Measurements from ENCODE around the gene FGFR4. TPM values are rescaled to one million over a fixed set of nuclear protein-coding genes. Genes with fewer than 3 reads are reported as not detected.

Gene FGFR4
- total RNA-seq, 3 donors from 2014 or later (not counting 1 experiment from before 2014, with no cell fraction given) = 0.72 to 1.5 (median 1.3) TPM

DNA sequence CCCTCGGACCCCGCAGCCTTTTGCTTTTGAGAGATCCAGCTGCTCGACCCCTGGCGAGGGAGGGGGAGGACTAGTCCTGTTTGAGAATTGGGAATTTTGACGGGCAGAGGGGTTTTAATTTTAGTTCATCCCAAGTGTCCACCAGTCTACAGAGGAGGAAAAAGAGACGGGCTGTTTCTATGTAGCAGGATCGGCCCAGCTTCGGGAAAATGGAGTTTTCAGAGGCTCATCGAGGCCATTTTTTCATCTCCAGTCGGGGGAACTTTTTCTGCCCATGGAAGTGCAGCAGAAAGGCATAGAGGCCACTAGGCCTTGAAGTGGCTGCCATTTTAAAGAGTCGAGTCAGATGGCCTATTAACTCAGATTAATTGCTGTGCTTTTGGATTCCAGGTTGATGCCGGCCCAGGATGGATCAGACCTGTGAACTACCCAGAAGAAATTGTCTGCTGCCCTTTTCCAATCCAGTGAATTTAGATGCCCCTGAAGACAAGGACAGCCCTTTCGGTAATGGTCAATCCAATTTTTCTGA, 48.0 kb downstream of the FGFR4 start:
- intact Hi-C loops (cut with micrococcal nuclease) = no loop called here
- DNase-seq (peak in 1 of 2 donors; percentile 40), ATAC-seq (no peak)
- H3K4me3 ChIP-seq (ENCODE audit: low read length) = peak overlapping the region; percentile 70
- peak overlapping the region; percentile 51 for H3K27ac ChIP-seq (ENCODE audit: low read length)
- peaks cover 33% of the 10 kb centered on the region for H3K36me3 ChIP-seq (ENCODE audit: control insufficient read depth, insufficient read depth, low read length)
- H3K4me1 ChIP-seq (ENCODE audit: control insufficient read depth, insufficient read depth, low read length) = peaks cover 37% of the 10 kb centered on the region
- TF ChIP-seq, protein P1, sequence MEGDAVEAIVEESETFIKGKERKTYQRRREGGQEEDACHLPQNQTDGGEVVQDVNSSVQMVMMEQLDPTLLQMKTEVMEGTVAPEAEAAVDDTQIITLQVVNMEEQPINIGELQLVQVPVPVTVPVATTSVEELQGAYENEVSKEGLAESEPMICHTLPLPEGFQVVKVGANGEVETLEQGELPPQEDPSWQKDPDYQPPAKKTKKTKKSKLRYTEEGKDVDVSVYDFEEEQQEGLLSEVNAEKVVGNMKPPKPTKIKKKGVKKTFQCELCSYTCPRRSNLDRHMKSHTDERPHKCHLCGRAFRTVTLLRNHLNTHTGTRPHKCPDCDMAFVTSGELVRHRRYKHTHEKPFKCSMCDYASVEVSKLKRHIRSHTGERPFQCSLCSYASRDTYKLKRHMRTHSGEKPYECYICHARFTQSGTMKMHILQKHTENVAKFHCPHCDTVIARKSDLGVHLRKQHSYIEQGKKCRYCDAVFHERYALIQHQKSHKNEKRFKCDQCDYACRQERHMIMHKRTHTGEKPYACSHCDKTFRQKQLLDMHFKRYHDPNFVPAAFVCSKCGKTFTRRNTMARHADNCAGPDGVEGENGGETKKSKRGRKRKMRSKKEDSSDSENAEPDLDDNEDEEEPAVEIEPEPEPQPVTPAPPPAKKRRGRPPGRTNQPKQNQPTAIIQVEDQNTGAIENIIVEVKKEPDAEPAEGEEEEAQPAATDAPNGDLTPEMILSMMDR (IDR thresholded peaks at IDR 0.05) = no peak
- Mint-ChIP-seq H3K27ac (peak overlapping the region; percentile 69 to 90), H3K4me3 (peak overlapping the region; percentile 89), H3K4me1 (peaks cover 35 to 38% of the 10 kb centered on the region in 2 donors), H3K27me3 (ENCODE audit: low read depth in 2 of 2) (no peaks in the 10 kb centered on the region), H3K36me3 (peaks cover 8% of the 10 kb centered on the region), H3K9me3 (no peaks in the 10 kb centered on the region)
- H3K9me3 ChIP-seq (ENCODE audit: control insufficient read depth, insufficient read depth, low read length) = no peaks in the 10 kb centered on the region
- H3K27me3 ChIP-seq (ENCODE audit: control insufficient read depth, insufficient read depth, low read length) = no peaks in the 10 kb centered on the region
- 22% methylated on average over 13 of the region's 13 CpGs for WGBS (ENCODE audit: insufficient coverage)

- no peak for DNase-seq
- peaks cover 56% of the 10 kb centered on the region for H3K36me3 ChIP-seq (ENCODE audit: control insufficient read depth, insufficient read depth, low read length)
- TF ChIP-seq, protein P1 (IDR thresholded peaks at IDR 0.05) = no peak
- H3K4me1 Mint-ChIP-seq = peaks cover 45 to 47% of the 10 kb centered on the region in 2 donors
- intact Hi-C loops (cut with micrococcal nuclease) = no loop called here
- 93% methylated on average over 2 of the region's 2 CpGs for WGBS (ENCODE audit: insufficient coverage)
- H3K36me3 Mint-ChIP-seq = peaks cover 6% of the 10 kb centered on the region
- no peak overlapping the region for H3K4me3 ChIP-seq (ENCODE audit: low read length)
- no peaks in the 10 kb centered on the region for H3K9me3 Mint-ChIP-seq
- no peak for ATAC-seq
- no peak overlapping the region for H3K4me3 Mint-ChIP-seq
- no peaks in the 10 kb centered on the region for H3K27me3 Mint-ChIP-seq (ENCODE audit: low read depth in 2 of 2)
- H3K27ac Mint-ChIP-seq = peak overlapping the region in 1 of 2 donors; percentile 11
- no peaks in the 10 kb centered on the region for H3K9me3 ChIP-seq (ENCODE audit: control insufficient read depth, insufficient read depth, low read length)
- H3K4me1 ChIP-seq (ENCODE audit: control insufficient read depth, insufficient read depth, low read length) = peaks cover 23% of the 10 kb centered on the region
- H3K27me3 ChIP-seq (ENCODE audit: control insufficient read depth, insufficient read depth, low read length) = no peaks in the 10 kb centered on the region
- no peak overlapping the region for H3K27ac ChIP-seq (ENCODE audit: low read length)
These were observed 53.6 kb downstream of the FGFR4 start for GRCh38 chr5:177140312-177140711.

DNA sequence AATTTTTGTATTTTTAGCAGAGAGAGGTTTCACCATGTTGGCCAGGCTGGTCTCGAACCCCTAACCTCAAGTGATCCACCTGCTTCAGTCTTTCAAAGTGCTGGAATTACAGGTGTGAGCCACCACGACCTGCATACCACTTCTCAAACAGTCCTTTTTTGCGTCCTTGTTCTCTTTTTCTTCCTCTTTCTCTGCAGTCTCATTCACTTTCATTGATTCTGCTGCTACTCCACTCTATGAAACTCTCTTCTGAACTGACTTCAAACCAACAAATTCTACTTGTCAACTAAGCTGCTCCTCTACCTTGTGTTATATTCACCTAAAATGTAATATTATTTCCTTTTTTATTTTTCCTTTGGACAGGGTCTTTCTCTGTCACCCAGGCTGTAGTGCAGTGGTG, 54.8 kb downstream of the FGFR4 start:
- H3K27ac Mint-ChIP-seq = peak overlapping the region in 1 of 2 donors; percentile 5
- Histone ChIP-seq H3K4me1 (ENCODE audit: control insufficient read depth, insufficient read depth, low read length) (peaks cover 17% of the 10 kb centered on the region), H3K27me3 (ENCODE audit: control insufficient read depth, insufficient read depth, low read length) (no peaks in the 10 kb centered on the region), H3K27ac (ENCODE audit: low read length) (no peak overlapping the region), H3K36me3 (ENCODE audit: control insufficient read depth, insufficient read depth, low read length) (peaks cover 52% of the 10 kb centered on the region), H3K9me3 (ENCODE audit: control insufficient read depth, insufficient read depth, low read length) (no peaks in the 10 kb centered on the region), H3K4me3 (ENCODE audit: low read length) (no peak overlapping the region)
- no peak overlapping the region for H3K4me3 Mint-ChIP-seq
- H3K27me3 Mint-ChIP-seq (ENCODE audit: low read depth in 2 of 2) = no peaks in the 10 kb centered on the region
- no peaks in the 10 kb centered on the region for H3K36me3 Mint-ChIP-seq
- DNase-seq (no peak), ATAC-seq (no peak)
- H3K4me1 Mint-ChIP-seq = peaks cover 37 to 40% of the 10 kb centered on the region in 2 donors
- TF ChIP-seq, protein P1 (IDR thresholded peaks at IDR 0.05) = no peak
- 66% methylated on average over 3 of the region's 3 CpGs for WGBS (ENCODE audit: insufficient coverage)
- H3K9me3 Mint-ChIP-seq = no peaks in the 10 kb centered on the region
- intact Hi-C loops (cut with micrococcal nuclease) = no loop called here

DNA sequence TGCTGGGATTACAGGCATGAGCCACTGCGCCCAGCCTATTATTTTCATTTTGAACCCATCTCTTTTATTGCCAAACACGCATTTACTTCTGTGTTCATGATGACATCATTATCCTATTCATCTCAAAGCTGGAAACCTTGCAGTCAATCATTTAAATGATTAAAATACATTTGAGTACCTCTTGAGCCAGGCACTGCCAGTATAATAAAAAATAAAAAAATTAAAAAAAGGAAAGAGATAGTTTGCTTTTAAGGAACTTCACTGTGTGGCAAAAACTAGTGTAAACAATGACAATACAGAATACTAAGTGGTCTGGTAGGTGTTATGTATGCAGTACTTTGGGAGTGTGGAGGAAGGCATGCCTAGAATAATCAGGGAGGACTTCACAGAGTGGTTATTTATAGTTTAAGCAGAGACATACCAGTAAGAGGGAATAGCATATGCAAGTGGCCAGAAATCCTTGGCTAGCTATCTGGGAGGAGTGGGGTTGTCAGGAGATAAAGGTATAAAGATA, 55.4 kb downstream of the FGFR4 start:
- Mint-ChIP-seq H3K27me3 (ENCODE audit: low read depth in 2 of 2) (no peaks in the 10 kb centered on the region), H3K4me3 (no peak overlapping the region), H3K9me3 (no peaks in the 10 kb centered on the region), H3K36me3 (no peaks in the 10 kb centered on the region), H3K4me1 (peaks cover 30 to 35% of the 10 kb centered on the region in 2 donors), H3K27ac (peak overlapping the region in 1 of 2 donors; percentile 51)
- Histone ChIP-seq H3K4me3 (ENCODE audit: low read length) (no peak overlapping the region), H3K4me1 (ENCODE audit: control insufficient read depth, insufficient read depth, low read length) (peaks cover 13% of the 10 kb centered on the region), H3K27ac (ENCODE audit: low read length) (no peak overlapping the region), H3K36me3 (ENCODE audit: control insufficient read depth, insufficient read depth, low read length) (peaks cover 49% of the 10 kb centered on the region), H3K9me3 (ENCODE audit: control insufficient read depth, insufficient read depth, low read length) (no peaks in the 10 kb centered on the region), H3K27me3 (ENCODE audit: control insufficient read depth, insufficient read depth, low read length) (no peaks in the 10 kb centered on the region)
- intact Hi-C loops (cut with micrococcal nuclease) = no loop called here
- DNase-seq = no peak
- ATAC-seq = no peak
- TF ChIP-seq, protein P1 (IDR thresholded peaks at IDR 0.05) = no peak
- 88% methylated on average over 2 of the region's 2 CpGs for WGBS (ENCODE audit: insufficient coverage)

All from natural killer cell (primary cell).